MCF 10A (cell line): ENCODE measurements around the gene PKP2. TPM values are rescaled to one million over a fixed set of nuclear protein-coding genes. Genes with fewer than 3 reads are reported as not detected.

Experiments used
- BruUV-seq: library from RNA; stranded (reverse); fragments of 400-500 nt; replicated peaks from 2 replicates; lab custom pipeline; 2021; lab: Mats Ljungman, UMichigan
- CTCF ChIA-PET: fragments of 300-600 bp; sonication (Branson Sonifier 250); formaldehyde crosslinking; extraction: SDS; loops from one replicate; lab custom pipeline; 2021; ENCODE audit warnings: antibody characterized with exemption, inconsistent platforms; lab: Yijun Ruan, JAX
- POLR2A ChIA-PET: fragments of 300-600, 350-650 bp; sonication (Branson Sonifier 250); formaldehyde crosslinking; extraction: SDS; loops from one replicate; lab custom pipeline; 2020; ENCODE audit warnings: antibody characterized with exemption, inconsistent platforms; lab: Yijun Ruan, JAX
- DNase-seq: peaks from one replicate; pipeline ENCODE4 v3.0.0-alpha.2; 2018; ENCODE audit not compliant: unreplicated experiment
- H3K27ac Mint-ChIP-seq: one replicate; pipeline ENCODE4 v1.8.0; 2022; ENCODE audit warnings: mild to moderate bottlenecking, low read depth, mixed read lengths; ENCODE audit not compliant: unreplicated experiment
- H3K27me3 Mint-ChIP-seq: one replicate; pipeline ENCODE4 v1.8.0; 2022; ENCODE audit warnings: mixed read lengths; ENCODE audit not compliant: insufficient read depth, unreplicated experiment
- H3K36me3 Mint-ChIP-seq: one replicate; pipeline ENCODE4 v1.8.0; 2022; ENCODE audit warnings: mild to moderate bottlenecking, moderate library complexity, mixed read lengths; ENCODE audit not compliant: insufficient read depth, unreplicated experiment
- H3K4me1 Mint-ChIP-seq: one replicate; pipeline ENCODE4 v1.8.0; 2022; ENCODE audit warnings: mixed read lengths; ENCODE audit not compliant: insufficient read depth, unreplicated experiment
- H3K4me3 Mint-ChIP-seq: one replicate; pipeline ENCODE4 v1.8.0; 2022; ENCODE audit warnings: mild to moderate bottlenecking, moderate library complexity, mixed read lengths; ENCODE audit not compliant: unreplicated experiment
- H3K9me3 Mint-ChIP-seq: one replicate; pipeline ENCODE4 v1.8.0; 2022; ENCODE audit warnings: mixed read lengths; ENCODE audit not compliant: unreplicated experiment
- CTCF ChIP-seq: fragments of 200-600 bp; IDR thresholded peaks from one replicate; pipeline ENCODE4 v1.8.0; 2022; ENCODE audit warnings: antibody characterized with exemption, mild to moderate bottlenecking; ENCODE audit not compliant: unreplicated experiment
- intact Hi-C: fragments of 100-400 bp; cut with micrococcal nuclease; formaldehyde crosslinking; loops from 2 replicates; pipeline ENCODE4 v1.14.1; 2022
- total RNA-seq: library from RNA; stranded (reverse); gene quantifications from 2 replicates; pipeline ENCODE4 v1.2.3, GENCODE V29; 2022

The PKP2 gene
- total RNA-seq, 1 experiment from 2014 or later, result 88.0 TPM

- ChIA-PET CTCF (no interaction called here), POLR2A (no interaction called here)
These were observed 107.1 kb downstream of the PKP2 start for GRCh38 chr12:32789446-32789845.

GRCh38 chr12:32788405-32788804, 108.2 kb downstream of the PKP2 start:
- Mint-ChIP-seq H3K27me3 (no peaks in the 10 kb centered on the region), H3K9me3 (no peaks in the 10 kb centered on the region), H3K36me3 (peaks cover 67% of the 10 kb centered on the region), H3K4me3 (no peak overlapping the region), H3K4me1 (no peaks in the 10 kb centered on the region), H3K27ac (no peak overlapping the region)
- no peak for TF ChIP-seq CTCF
- ChIA-PET POLR2A (no interaction called here), CTCF (interaction anchor here (1.0 kb wide), 1 partner anchor 33 kb away, joined by 3 read pairs; the partner anchor contains the start of gene YARS2)
- intact Hi-C loops, result no loop called here
- BruUV-seq, result no TSS peak
- no peak for DNase-seq

More at GRCh38 chr12:32789446-32789845, 107.1 kb downstream of the PKP2 start:
- Mint-ChIP-seq H3K27ac (no peak overlapping the region), H3K4me3 (no peak overlapping the region), H3K27me3 (no peaks in the 10 kb centered on the region), H3K9me3 (no peaks in the 10 kb centered on the region), H3K36me3 (peaks cover 77% of the 10 kb centered on the region), H3K4me1 (no peaks in the 10 kb centered on the region)
- no peak for DNase-seq
- intact Hi-C loops, result no loop called here
- TF ChIP-seq CTCF, result no peak
- no TSS peak for BruUV-seq

- Mint-ChIP-seq H3K4me1 (no peaks in the 10 kb centered on the region), H3K9me3 (no peaks in the 10 kb centered on the region), H3K4me3 (no peak overlapping the region), H3K27ac (no peak overlapping the region), H3K36me3 (peaks cover 39% of the 10 kb centered on the region), H3K27me3 (no peaks in the 10 kb centered on the region)
- POLR2A ChIA-PET, result no interaction called here
- BruUV-seq, result no TSS peak
- CTCF ChIA-PET, result interaction anchor here (1.4 kb wide), 1 partner anchor 15 kb away, joined by 5 read pairs; no protein-coding TSS in a partner anchor
- DNase-seq, result no peak
- intact Hi-C loops, result no loop called here
- no peak for TF ChIP-seq CTCF
These were observed 111.0 kb downstream of the PKP2 start for GRCh38 chr12:32785557-32785956.

DNA sequence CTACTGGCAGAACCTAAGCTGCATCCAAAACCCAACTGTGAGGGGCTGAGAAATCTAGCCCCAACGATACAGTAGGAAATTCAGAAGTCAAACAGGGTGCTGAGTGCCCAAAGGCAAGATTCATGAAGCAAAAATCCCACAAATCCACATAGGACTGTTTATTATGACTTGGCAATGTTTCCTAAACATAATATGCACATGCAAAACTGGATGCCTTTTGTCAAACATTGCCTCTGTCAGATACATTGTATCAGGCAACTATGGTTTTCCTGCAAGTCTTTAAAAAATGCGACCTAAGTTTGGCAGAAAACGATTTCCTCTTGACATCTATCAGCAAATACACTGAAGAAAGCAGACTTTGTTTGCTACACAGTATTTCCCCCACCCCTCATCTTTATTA, 113.5 kb downstream of the PKP2 start:
- CTCF ChIA-PET, result no interaction called here
- POLR2A ChIA-PET, result no interaction called here
- Mint-ChIP-seq H3K4me1 (no peaks in the 10 kb centered on the region), H3K4me3 (no peak overlapping the region), H3K27me3 (no peaks in the 10 kb centered on the region), H3K27ac (no peak overlapping the region), H3K36me3 (peaks cover 16% of the 10 kb centered on the region), H3K9me3 (no peaks in the 10 kb centered on the region)
- no TSS peak for BruUV-seq
- no peak for TF ChIP-seq CTCF
- intact Hi-C loops, result no loop called here
- DNase-seq, result no peak
